Sigmoid colon (tissue), 3 donors: ENCODE data around the gene TENM4.

ENCODE experiments used
- CTCF ChIP-seq, 4 experiments: fragments of 450-650 bp in 3 of 4; fragments of 200-600 bp in 1 of 4; IDR thresholded peaks; one replicate each; pipeline ENCODE4 v1.5.1; 2016 to 2019; ENCODE audit warnings: antibody characterized with exemption in 4 of 4, mild to moderate bottlenecking in 3 of 4, moderate library complexity in 2 of 4
- POLR2A ChIP-seq, 2 donors: fragments of 450-650 bp; IDR thresholded peaks; one replicate each; pipeline ENCODE4 v1.6.1; 2016; ENCODE audit warnings: antibody characterized with exemption in 2 of 2, mild to moderate bottlenecking in 2 of 2, moderate library complexity in 2 of 2

GRCh38 chr11:78925387-78925786 lies 515.4 kb downstream of the TENM4 start:
- TF ChIP-seq CTCF (IDR thresholded peaks at IDR 0.05): no peak
- TF ChIP-seq POLR2A (IDR thresholded peaks at IDR 0.05): no peak
